Amniotic stem cell (primary cell): ENCODE data around the gene ARFRP1.

Experiments used
- DNase-seq: peaks from one replicate; lab custom pipeline; 2025; lab: John Stamatoyannopoulos, UW

Gene ARFRP1

GRCh38 chr20:63707558-63708300 lies at the start of gene ARFRP1, which contains the start of gene ZGPAT:
Gene ARFRP1 (minus strand): TSS chr20:63707976. CDS start chr20:63707091, 885 bp downstream.
Gene ZGPAT (plus strand): TSS chr20:63708039. CDS start chr20:63708581, 542 bp downstream.
- DNase-seq: peak; percentile 53

- DNase-seq: no peak
Observed at GRCh38 chr20:63756648-63756991, 48.8 kb upstream of the ARFRP1 start.

GRCh38 chr20:63755933-63756647 lies 48.3 kb upstream of the ARFRP1 start:
- DNase-seq: no peak

GRCh38 chr20:63754008-63754407 lies 46.2 kb upstream of the ARFRP1 start:
- no peak for DNase-seq

- no peak for DNase-seq
Observed at GRCh38 chr20:63753381-63753780, 45.6 kb upstream of the ARFRP1 start.

- DNase-seq: no peak
Observed at GRCh38 chr20:63752411-63753101, 44.8 kb upstream of the ARFRP1 start.

GRCh38 chr20:63751471-63752271 lies 43.9 kb upstream of the ARFRP1 start:
- DNase-seq: no peak

GRCh38 chr20:63750807-63751470 lies 43.2 kb upstream of the ARFRP1 start:
- no peak for DNase-seq

GRCh38 chr20:63749597-63750508 lies 42.1 kb upstream of the ARFRP1 start:
- no peak for DNase-seq

GRCh38 chr20:63748934-63749270 lies 41.1 kb upstream of the ARFRP1 start:
- no peak for DNase-seq

GRCh38 chr20:63748070-63748933 lies 40.5 kb upstream of the ARFRP1 start:
- no peak for DNase-seq

GRCh38 chr20:63747622-63748069 lies 39.9 kb upstream of the ARFRP1 start:
- DNase-seq: no peak

- DNase-seq: no peak
Observed at GRCh38 chr20:63746751-63747315, 39.1 kb upstream of the ARFRP1 start.

- DNase-seq: no peak
Observed at GRCh38 chr20:63745961-63746731, 38.4 kb upstream of the ARFRP1 start.

- no peak for DNase-seq
Observed at GRCh38 chr20:63745424-63745805, 37.6 kb upstream of the ARFRP1 start.

GRCh38 chr20:63744574-63745423 lies 37.0 kb upstream of the ARFRP1 start:
- no peak for DNase-seq

- no peak for DNase-seq
Observed at GRCh38 chr20:63744158-63744557, 36.4 kb upstream of the ARFRP1 start.
